H1 (cell line): ENCODE measurements around the gene SLC4A1AP. TPM values are rescaled to one million over a fixed set of nuclear protein-coding genes. Genes with fewer than 3 reads are reported as not detected.

Experiments
- CTCF ChIA-PET: fragments of 300-600 bp; sonication (Branson Sonifier 250); formaldehyde crosslinking; loops from one replicate; lab custom pipeline; 2021; ENCODE audit not compliant: partially characterized antibody; lab: Charles Lee
- POLR2A ChIA-PET: fragments of 300-600 bp; sonication (Branson Sonifier 250); formaldehyde crosslinking; loops from one replicate; lab custom pipeline; 2021; ENCODE audit warnings: inconsistent platforms; ENCODE audit not compliant: partially characterized antibody; lab: Charles Lee
- DNase-seq, 2 experiments: peaks; one replicate each; pipeline versions ENCODE4 v3.0.0 to v3.0.0-alpha.2; 2010 to 2022; ENCODE audit warnings: low spot score in 2 of 2, low read depth in 1 of 2, mixed read lengths in 1 of 2
- FAIRE-seq: peaks from 2 replicates; lab custom pipeline; 2011; peaks lifted over from hg19 to GRCh38; lab: Jason Lieb, UNC
- H2AFZ ChIP-seq: 2 replicates; pipeline ENCODE4 v1.8.1; 2012; ENCODE audit warnings: low read length, inconsistent platforms
- H2AK5ac ChIP-seq: 2 replicates; pipeline ENCODE4 v1.6.1; 2013; ENCODE audit warnings: low read depth, low read length
- H2BK120ac ChIP-seq: replicated peaks from 2 replicates; pipeline ENCODE3; 2013; ENCODE audit warnings: low read depth, low read length, inconsistent platforms
- H2BK12ac ChIP-seq: 2 replicates; pipeline ENCODE4 v1.6.1; 2013; ENCODE audit warnings: low read depth, low read length
- H2BK15ac ChIP-seq: 2 replicates; pipeline ENCODE4 v1.6.1; 2013; ENCODE audit warnings: low read length
- H2BK20ac ChIP-seq: 2 replicates; pipeline ENCODE4 v1.6.1; 2013; ENCODE audit warnings: low read length
- H2BK5ac ChIP-seq: 2 replicates; pipeline ENCODE4 v1.6.1; 2013; ENCODE audit warnings: low read depth, low read length
- H3K14ac ChIP-seq: 2 replicates; pipeline ENCODE4 v1.6.1; 2013; ENCODE audit warnings: inconsistent platforms; ENCODE audit not compliant: insufficient read length
- H3K18ac ChIP-seq: 2 replicates; pipeline ENCODE4 v1.6.1; 2013; ENCODE audit warnings: low read length; ENCODE audit errors: extremely low read depth
- H3K23ac ChIP-seq: 2 replicates; pipeline ENCODE4 v1.6.1; 2013; ENCODE audit warnings: inconsistent platforms; ENCODE audit not compliant: insufficient read length
- H3K23me2 ChIP-seq: 2 replicates; pipeline ENCODE4 v1.6.1; 2013; ENCODE audit warnings: low read depth, low read length
- H3K27ac ChIP-seq: 2 replicates; pipeline ENCODE4 v1.6.1; 2011; ENCODE audit warnings: low read depth, low read length, inconsistent platforms
- H3K27me3 ChIP-seq, 4 experiments: replicated peaks in 1 of 4; 1 replicate in 1 of 4; 2 replicates in 3 of 4; pipeline versions ENCODE4 v1.6.1 to v1.8.1; 2011 to 2013; ENCODE audit warnings: low read length in 3 of 4, mild to moderate bottlenecking in 3 of 4, inconsistent platforms in 2 of 4, mixed read lengths in 2 of 4, moderate library complexity in 1 of 4; ENCODE audit not compliant: control insufficient read depth in 3 of 4, insufficient read depth in 3 of 4; ENCODE audit errors: extremely low read depth in 1 of 4
- H3K36me3 ChIP-seq, 4 experiments: 2 replicates each; pipeline versions ENCODE4 v1.6.1 to v1.8.1; 2011 to 2013; ENCODE audit warnings: mild to moderate bottlenecking in 4 of 4, low read length in 3 of 4, moderate library complexity in 2 of 4, control low read depth in 1 of 4, inconsistent platforms in 1 of 4; ENCODE audit not compliant: insufficient read depth in 4 of 4, control insufficient read depth in 2 of 4
- H3K4ac ChIP-seq: replicated peaks from 2 replicates; pipeline ENCODE3; 2013; ENCODE audit warnings: low read length, low read depth, mixed read lengths, inconsistent platforms; ENCODE audit not compliant: insufficient read length
- H3K4me1 ChIP-seq, 4 experiments: replicated peaks in 1 of 4; 1 replicate in 1 of 4; 2 replicates in 3 of 4; pipeline versions ENCODE4 v1.6.1 to v1.8.1; 2011 to 2013; ENCODE audit warnings: low read length in 3 of 4, inconsistent platforms in 2 of 4, mixed read lengths in 1 of 4; ENCODE audit not compliant: insufficient read depth in 4 of 4, control insufficient read depth in 3 of 4
- H3K4me2 ChIP-seq, 2 experiments: 2 replicates each; pipeline versions ENCODE4 v1.6.1 to v1.8.1; 2011 to 2013; ENCODE audit warnings: low read depth in 2 of 2, low read length in 2 of 2, control low read depth in 1 of 2, inconsistent platforms in 1 of 2, mild to moderate bottlenecking in 1 of 2; ENCODE audit not compliant: insufficient read depth in 1 of 2
- H3K4me3 ChIP-seq, 4 experiments: fragments of 200-600, 300-600 bp in 1 of 4; sonication (generic), shearing (Covaris generic), sonication (Bioruptor Twin) in 1 of 4; 2 replicates each; pipeline versions ENCODE4 v1.5.1 to v1.8.1; 2011 to 2016; ENCODE audit warnings: low read length in 4 of 4, low read depth in 3 of 4, control low read depth in 2 of 4, inconsistent platforms in 2 of 4, mild to moderate bottlenecking in 2 of 4, mixed read lengths in 1 of 4, moderate library complexity in 1 of 4; ENCODE audit not compliant: insufficient read depth in 2 of 4; ENCODE audit errors: extremely low read depth in 1 of 4
- H3K56ac ChIP-seq: replicated peaks from 2 replicates; pipeline ENCODE3; 2013; ENCODE audit warnings: low read depth, mild to moderate bottlenecking, mixed read lengths, low read length, inconsistent platforms; ENCODE audit not compliant: insufficient read length
- H3K79me1 ChIP-seq: 2 replicates; pipeline ENCODE4 v1.6.1; 2013; ENCODE audit warnings: low read depth, low read length, control low read depth
- H3K79me2 ChIP-seq, 2 experiments: 2 replicates each; pipeline versions ENCODE4 v1.6.1 to v1.8.1; 2012 to 2013; ENCODE audit warnings: low read length in 2 of 2, mild to moderate bottlenecking in 2 of 2, inconsistent platforms in 1 of 2; ENCODE audit not compliant: insufficient read depth in 2 of 2, control insufficient read depth in 1 of 2
- H3K9ac ChIP-seq, 4 experiments: replicated peaks in 1 of 4; 1 replicate in 1 of 4; 2 replicates in 3 of 4; pipeline versions ENCODE4 v1.6.1 to v1.8.1; 2011 to 2013; ENCODE audit warnings: low read depth in 3 of 4, low read length in 3 of 4, control low read depth in 2 of 4, mild to moderate bottlenecking in 2 of 4, moderate library complexity in 2 of 4, inconsistent platforms in 1 of 4; ENCODE audit errors: extremely low read depth in 1 of 4
- H3K9me3 ChIP-seq, 2 experiments: 2 replicates each; pipeline versions ENCODE4 v1.6.1 to v1.8.1; 2012 to 2013; ENCODE audit warnings: mild to moderate bottlenecking in 2 of 2, moderate library complexity in 2 of 2, control low read depth in 1 of 2, inconsistent platforms in 1 of 2, low read depth in 1 of 2, low read length in 1 of 2, mixed read lengths in 1 of 2; ENCODE audit not compliant: insufficient read depth in 2 of 2
- H4K20me1 ChIP-seq, 2 experiments: replicated peaks in 1 of 2; 2 replicates each; pipeline versions ENCODE3 to v1.8.1; 2011 to 2013; ENCODE audit warnings: inconsistent platforms in 2 of 2, low read length in 2 of 2, mild to moderate bottlenecking in 1 of 2; ENCODE audit not compliant: insufficient read depth in 2 of 2, control insufficient read depth in 1 of 2
- H4K5ac ChIP-seq: 2 replicates; pipeline ENCODE4 v1.6.1; 2013; ENCODE audit warnings: low read length, low read depth, mixed read lengths, inconsistent platforms; ENCODE audit not compliant: insufficient read length
- H4K8ac ChIP-seq: 2 replicates; pipeline ENCODE4 v1.8.0; 2013; ENCODE audit warnings: mild to moderate bottlenecking, moderate library complexity, low read length, inconsistent platforms; ENCODE audit not compliant: insufficient read depth; ENCODE audit errors: extremely low read depth
- H4K91ac ChIP-seq: replicated peaks from 2 replicates; pipeline ENCODE3; 2013; ENCODE audit warnings: low read length, mixed read lengths, inconsistent platforms; ENCODE audit not compliant: insufficient read length
- ASH2L ChIP-seq: fragments of 200-600, 300-600 bp; sonication (generic); IDR thresholded peaks from one replicate; pipeline ENCODE4 v1.7.1; 2017; ENCODE audit warnings: low read length
- CHD1 ChIP-seq: IDR thresholded peaks from 2 replicates; pipeline ENCODE4 v1.6.1; 2012; ENCODE audit warnings: low read depth, low read length, improper control_type of control experiment
- EP300 ChIP-seq, 2 experiments: IDR thresholded peaks; 1 replicate in 1 of 2; 2 replicates in 1 of 2; pipeline ENCODE4 v1.6.1; 2011 to 2012; ENCODE audit warnings: low read depth in 2 of 2, low read length in 2 of 2, mild to moderate bottlenecking in 2 of 2, borderline replicate concordance in 1 of 2, inconsistent platforms in 1 of 2, moderate library complexity in 1 of 2
- JUN ChIP-seq: IDR thresholded peaks from 2 replicates; pipeline ENCODE4 v1.6.1; 2011; ENCODE audit warnings: low read depth, mild to moderate bottlenecking, improper control_type of control experiment, low read length
- KDM1A ChIP-seq: fragments of 200-600, 300-600 bp; sonication (generic); IDR thresholded peaks from 2 replicates; pipeline ENCODE4 v1.7.1; 2016; ENCODE audit warnings: mild to moderate bottlenecking, low read length, borderline replicate concordance
- KDM5A ChIP-seq: fragments of 200-600 bp; IDR thresholded peaks from 2 replicates; pipeline ENCODE4 v1.7.1; 2012; ENCODE audit warnings: mild to moderate bottlenecking, low read length, inconsistent platforms, mixed read lengths
- RNF2 ChIP-seq: fragments of 200-900, 300-1000 bp; sonication (generic); IDR thresholded peaks from 2 replicates; pipeline ENCODE4 v1.7.1; 2016; ENCODE audit warnings: borderline replicate concordance, low read depth, mild to moderate bottlenecking, antibody characterized with exemption, low read length; ENCODE audit not compliant: poor library complexity, severe bottlenecking; ENCODE audit errors: missing control alignments
- SRF ChIP-seq: IDR thresholded peaks from 2 replicates; pipeline ENCODE4 v1.6.1; 2011; ENCODE audit warnings: mild to moderate bottlenecking, low read depth, low read length, moderate library complexity
- TBP ChIP-seq: IDR thresholded peaks from 2 replicates; pipeline ENCODE4 v1.6.1; 2011; ENCODE audit warnings: low read depth, low read length, improper control_type of control experiment
- WGBS, 2 experiments: shearing (Covaris generic) in 1 of 2; methylation state at CpG; one replicate each; pipeline versions ENCODE4 v1.1.6 to v1.1.7; 2013 to 2015; ENCODE audit warnings: low lambda C conversion rate in 2 of 2, mixed read lengths in 2 of 2, inconsistent platforms in 1 of 2, low coverage in 1 of 2, missing lambda C conversion rate in 1 of 2; ENCODE audit not compliant: insufficient replicate concordance in 2 of 2, insufficient coverage in 1 of 2, insufficient read length in 1 of 2; ENCODE audit errors: extremely low coverage in 1 of 2, missing lambda C conversion rate in 1 of 2; 5-methylcytosine and 5-hydroxymethylcytosine counted together
- polyA plus RNA-seq, 7 experiments: library from polyadenylated mRNA; depleted of rRNA in 3 of 7; stranded (reverse) in 5 of 7; unstranded in 2 of 7; fragments of >200 nt in 5 of 7; fragments of 200-250 nt in 2 of 7; gene quantifications; 1 replicate in 5 of 7; 2 replicates in 1 of 7; 4 replicates in 1 of 7; pipeline versions ENCODE4 v1.2.1 to v1.2.3, GENCODE V29; 2011 to 2013; ENCODE audit warnings: missing spikeins in 2 of 7, mixed read lengths in 2 of 7
- total RNA-seq: library from RNA; stranded (reverse); fragmentation: NEBNext Ultra II Directional; extraction: Animal tissue kit (Norgen Biotek cat#: 25700); gene quantifications from 2 replicates; pipeline ENCODE4 v1.2.1, GENCODE V29; 2021

Gene SLC4A1AP
- total and polyA plus RNA-seq, 2 of the 8 experiments (the other 6 are each of a cell fraction or from before 2014, with no cell fraction given) = 8.1 to 18.4 TPM

GRCh38 chr2:27653397-27653796 is 10.3 kb upstream of the SLC4A1AP start:
- no peaks in the 10 kb centered on the region for H3K9me3 ChIP-seq
- H3K9ac ChIP-seq = no peak overlapping the region
- H4K5ac ChIP-seq = no peak overlapping the region
- H3K27ac ChIP-seq = no peak overlapping the region
- H2AK5ac ChIP-seq = no peak overlapping the region
- no peak overlapping the region for H3K18ac ChIP-seq
- DNase-seq (no peak), FAIRE-seq (no peak)
- H3K4ac ChIP-seq = no peak overlapping the region
- POLR2A ChIA-PET = interaction anchor here (1.4 to 1.7 kb wide), 2 partner anchors 13 to 199 kb away, joined by 3 to 6 read pairs; no protein-coding TSS in a partner anchor
- no peak overlapping the region for H3K14ac ChIP-seq
- no peaks in the 10 kb centered on the region for H3K79me2 ChIP-seq
- no peaks in the 10 kb centered on the region for H4K20me1 ChIP-seq
- H3K79me1 ChIP-seq = no peaks in the 10 kb centered on the region
- CTCF ChIA-PET = interaction anchor here (1.3 kb wide), 1 partner anchor 29 kb away, joined by 4 read pairs; no protein-coding TSS in a partner anchor
- H3K23ac ChIP-seq = no peak overlapping the region
- no peak overlapping the region for H2BK12ac ChIP-seq
- no peaks in the 10 kb centered on the region for H3K27me3 ChIP-seq
- H2BK15ac ChIP-seq = no peak overlapping the region
- H3K4me3 ChIP-seq = no peak overlapping the region
- peaks cover 13 to 77% (median 44%) of the 10 kb centered on the region in 4 experiments for H3K36me3 ChIP-seq
- no peaks in the 10 kb centered on the region for H3K23me2 ChIP-seq
- no peak overlapping the region for H2BK120ac ChIP-seq
- H3K56ac ChIP-seq = no peak overlapping the region
- no peak overlapping the region for H4K91ac ChIP-seq
- WGBS, 2 experiments = 82% methylated on average over 2 of the region's 2 CpGs; no CpG with 5 or more reads in 1 of the 2 experiments
- no peaks in the 10 kb centered on the region for H3K4me1 ChIP-seq
- H2BK5ac ChIP-seq = no peak overlapping the region
- no peak overlapping the region for H4K8ac ChIP-seq
- H3K4me2 ChIP-seq = no peak overlapping the region
- H2BK20ac ChIP-seq = no peak overlapping the region
- H2AFZ ChIP-seq = no peak overlapping the region
- TF ChIP-seq SRF = no peak
- no peak for TF ChIP-seq EP300 (IDR thresholded peaks at IDR 0.05; ENCODE audit: borderline replicate concordance in 1 of 2, low read depth in 2 of 2, low read length in 2 of 2)
- TF ChIP-seq JUN = no peak
- TF ChIP-seq KDM1A = no peak
- TF ChIP-seq ASH2L = no peak
- TF ChIP-seq CHD1 = no peak
- no peak for TF ChIP-seq KDM5A
- no peak for TF ChIP-seq RNF2
- TF ChIP-seq TBP = no peak
